ENCODE data around the gene MARCHF10.

- TF ChIP-seq CTCF (IDR thresholded peaks at IDR 0.05) = no peak
- TF ChIP-seq POLR2AphosphoS5 (IDR thresholded peaks at IDR 0.05) = no peak
- no peak for TF ChIP-seq POLR2A (IDR thresholded peaks at IDR 0.05)
Observed at GRCh38 chr17:62824290-62825131, 16.4 kb upstream of the MARCHF10 start.
